Measurements from ENCODE around the gene ZDHHC9.

GRCh38 chrX:129833153-129833990 lies 10.3 kb downstream of the ZDHHC9 start:
- TF ChIP-seq CTCF (IDR thresholded peaks at IDR 0.05), result no peak
- no peak for TF ChIP-seq POLR2A (IDR thresholded peaks at IDR 0.05)
- TF ChIP-seq POLR2AphosphoS5 (IDR thresholded peaks at IDR 0.05), result no peak
- TF ChIP-seq EP300 (IDR thresholded peaks at IDR 0.05), result no peak
